Gastroesophageal sphincter (tissue), 4 donors: ENCODE data around the gene SMARCA2. TPM values are rescaled to one million over a fixed set of nuclear protein-coding genes. Genes with fewer than 3 reads are reported as not detected.

Source experiments
- ATAC-seq: fragments of 150-250 bp; one replicate; pipeline ENCODE4 v1.9.1; 2016; ENCODE audit warnings: mild to moderate bottlenecking, moderate library complexity
- H3K27ac ChIP-seq, 4 donors: fragments of 200-600 bp; sonication (generic) in 3 of 4; 1 replicate in 3 of 4; 2 replicates in 1 of 4; pipeline ENCODE4 v1.5.1; 2016 to 2019
- H3K27me3 ChIP-seq: fragments of 200-600 bp; sonication (generic); one replicate; pipeline ENCODE4 v1.5.1; 2019
- H3K36me3 ChIP-seq, 2 donors: fragments of 200-600 bp; sonication (generic); one replicate each; pipeline ENCODE4 v1.5.1; 2019; ENCODE audit warnings: control low read depth in 1 of 2
- H3K4me1 ChIP-seq, 3 donors: fragments of 200-600 bp; sonication (generic); 1 replicate in 2 of 3; 2 replicates in 1 of 3; pipeline ENCODE4 v1.5.1; 2016 to 2019; ENCODE audit warnings: control low read depth in 2 of 3
- H3K4me3 ChIP-seq, 2 donors: fragments of 200-600 bp; sonication (generic); one replicate each; pipeline ENCODE4 v1.5.1; 2019; ENCODE audit warnings: mild to moderate bottlenecking in 1 of 2, moderate library complexity in 1 of 2
- H3K9me3 ChIP-seq, 3 donors: fragments of 200-600 bp; sonication (generic); one replicate each; pipeline ENCODE4 v1.5.1; 2017 to 2019; ENCODE audit warnings: control low read depth in 2 of 3
- CTCF ChIP-seq, 4 experiments: fragments of 200-600 bp in 2 of 4; fragments of 450-650 bp in 2 of 4; sonication (generic) in 1 of 4; IDR thresholded peaks; one replicate each; pipeline ENCODE4 v1.5.1; 2017 to 2019; ENCODE audit warnings: antibody characterized with exemption in 4 of 4, mild to moderate bottlenecking in 2 of 4, moderate library complexity in 2 of 4
- EP300 ChIP-seq: sonication (generic); formaldehyde crosslinking; IDR thresholded peaks from one replicate; pipeline ENCODE4 v1.6.1; 2017; ENCODE audit warnings: antibody characterized with exemption, mild to moderate bottlenecking
- POLR2A ChIP-seq, 2 donors: fragments of 450-650 bp; IDR thresholded peaks; one replicate each; pipeline ENCODE4 v1.6.1; 2017; ENCODE audit warnings: antibody characterized with exemption in 2 of 2, mild to moderate bottlenecking in 2 of 2, moderate library complexity in 1 of 2
- POLR2AphosphoS5 ChIP-seq: sonication (generic); formaldehyde crosslinking; IDR thresholded peaks from one replicate; pipeline ENCODE4 v1.6.1; 2017; ENCODE audit warnings: antibody characterized with exemption
- WGBS, 2 donors: methylation state at CpG; one replicate each; pipeline ENCODE4 v1.1.5; 2018; ENCODE audit warnings: low coverage in 1 of 2; 5-methylcytosine and 5-hydroxymethylcytosine counted together
- total RNA-seq, 4 donors: library from RNA; depleted of rRNA; stranded (reverse); fragments of >200 nt; gene quantifications; one replicate each; pipeline ENCODE4 v1.1.0, GENCODE V29; 2016

Gene SMARCA2
- total RNA-seq, 4 donors from 2014 or later = 90.5 to 133 (median 98.5) TPM

- Histone ChIP-seq H3K27me3 (no peaks in the 10 kb centered on the region), H3K4me1 (no peaks in the 10 kb centered on the region), H3K9me3 (no peaks in the 10 kb centered on the region), H3K27ac (no peak overlapping the region), H3K4me3 (no peak overlapping the region), H3K36me3 (no peaks in the 10 kb centered on the region)
- no peak for ATAC-seq
- TF ChIP-seq POLR2A (IDR thresholded peaks at IDR 0.05) (no peak), EP300 (no peak), POLR2AphosphoS5 (no peak), CTCF (IDR thresholded peaks at IDR 0.05) (no peak)
Observed at GRCh38 chr9:1972672-1973071, 42.5 kb upstream of the SMARCA2 start.

GRCh38 chr9:1977026-1977425 lies 38.1 kb upstream of the SMARCA2 start:
- peaks cover 0 to 9% (median 0%) of the 10 kb centered on the region in 3 donors for H3K4me1 ChIP-seq
- ATAC-seq = no peak
- WGBS, 2 donors = 100% methylated on average over 2 of the region's 2 CpGs; no CpG with 5 or more reads in 1 of the 2 donors
- no peak overlapping the region for H3K27ac ChIP-seq
- H3K9me3 ChIP-seq = no peaks in the 10 kb centered on the region
- H3K4me3 ChIP-seq = no peak overlapping the region
- no peaks in the 10 kb centered on the region for H3K36me3 ChIP-seq
- TF ChIP-seq POLR2AphosphoS5 = no peak
- TF ChIP-seq EP300 = no peak
- no peak for TF ChIP-seq POLR2A (IDR thresholded peaks at IDR 0.05)
- no peak for TF ChIP-seq CTCF (IDR thresholded peaks at IDR 0.05)
- H3K27me3 ChIP-seq = no peaks in the 10 kb centered on the region

- Histone ChIP-seq H3K4me3 (no peak overlapping the region), H3K9me3 (no peaks in the 10 kb centered on the region), H3K4me1 (peaks cover 0 to 9% (median 0%) of the 10 kb centered on the region in 3 donors), H3K36me3 (no peaks in the 10 kb centered on the region), H3K27ac (no peak overlapping the region), H3K27me3 (no peaks in the 10 kb centered on the region)
- 56 to 65% methylated on average over 3 to 5 of the region's 5 CpGs for WGBS, 2 donors
- ATAC-seq = no peak
- TF ChIP-seq POLR2AphosphoS5 (no peak), POLR2A (IDR thresholded peaks at IDR 0.05) (no peak), EP300 (no peak), CTCF (IDR thresholded peaks at IDR 0.05) (no peak)
Observed at GRCh38 chr9:1978941-1979340, 36.2 kb upstream of the SMARCA2 start.

- Histone ChIP-seq H3K9me3 (no peaks in the 10 kb centered on the region), H3K4me1 (peaks cover 0 to 9% (median 0%) of the 10 kb centered on the region in 3 donors), H3K4me3 (no peak overlapping the region), H3K27me3 (no peaks in the 10 kb centered on the region), H3K36me3 (no peaks in the 10 kb centered on the region), H3K27ac (peak overlapping the region in 1 of 4 donors; percentile 20)
- WGBS, 2 donors = 32 to 78% methylated on average over 4 to 7 of the region's 7 CpGs
- ATAC-seq = peak; percentile 67
- TF ChIP-seq EP300 = no peak
- peak; percentile 43 for TF ChIP-seq POLR2AphosphoS5
Observed at GRCh38 chr9:1979741-1980367, 35.3 kb upstream of the SMARCA2 start.

GRCh38 chr9:1980387-1980786 lies 34.8 kb upstream of the SMARCA2 start:
- H3K27ac ChIP-seq = peak overlapping the region in 1 of 4 donors; percentile 20
- no peak overlapping the region for H3K4me3 ChIP-seq
- H3K9me3 ChIP-seq = no peaks in the 10 kb centered on the region
- no peaks in the 10 kb centered on the region for H3K27me3 ChIP-seq
- H3K36me3 ChIP-seq = no peaks in the 10 kb centered on the region
- WGBS, 2 donors = 100% methylated on average over 1 of the region's 1 CpG; no CpG with 5 or more reads in 1 of the 2 donors
- TF ChIP-seq EP300 = no peak
- no peak for TF ChIP-seq CTCF (IDR thresholded peaks at IDR 0.05)
- TF ChIP-seq POLR2A (IDR thresholded peaks at IDR 0.05) = no peak
- ATAC-seq = no peak
- H3K4me1 ChIP-seq = peaks cover 0 to 9% (median 0%) of the 10 kb centered on the region in 3 donors
